Fibroblast of mammary gland (primary cell): ENCODE results near the gene RNF145.
A peak's percentile ranks its signal among the peaks of the same experiment; 100 is the strongest.

ENCODE experiments used
- DNase-seq: peaks from one replicate; pipeline ENCODE4 v3.0.0-alpha.2; 2010; ENCODE audit warnings: low read depth
- H3K4me3 ChIP-seq: 2 replicates; pipeline ENCODE4 v1.5.1; 2011; ENCODE audit warnings: low read depth, mild to moderate bottlenecking, low read length, moderate library complexity; ENCODE audit not compliant: control insufficient read depth
- TF ChIP-seq, protein P1 (sequence below): conservative IDR thresholded peaks from 2 replicates; pipeline ENCODE4 v1.5.1; 2011; ENCODE audit warnings: low read depth, low read length, inconsistent platforms; ENCODE audit not compliant: control insufficient read depth, insufficient read depth

Gene RNF145

DNA sequence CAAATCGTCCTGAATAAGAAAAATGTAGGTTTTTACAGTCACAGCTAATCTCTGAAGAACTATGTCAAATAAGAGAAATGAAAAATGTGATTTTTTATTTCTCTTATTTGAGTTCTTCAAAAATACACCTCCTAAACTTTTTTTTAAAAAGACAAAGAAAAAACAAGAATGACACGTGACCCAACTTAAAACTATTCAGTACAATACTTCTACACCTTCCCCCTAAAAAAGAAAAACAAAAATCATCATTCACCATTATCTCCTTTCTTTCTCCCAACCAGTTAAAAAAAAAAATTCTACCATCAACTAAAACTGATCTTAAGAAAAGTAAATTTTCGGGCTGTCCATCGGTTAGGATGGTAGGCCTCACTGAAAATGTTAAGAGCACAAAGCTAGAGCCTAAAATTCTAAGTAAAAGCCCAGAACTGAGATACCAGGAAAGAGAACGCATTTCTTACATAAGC is 2.1 kb downstream of the RNF145 start:
- H3K4me3 ChIP-seq = peak overlapping the region; percentile 89
- TF ChIP-seq, protein P1, sequence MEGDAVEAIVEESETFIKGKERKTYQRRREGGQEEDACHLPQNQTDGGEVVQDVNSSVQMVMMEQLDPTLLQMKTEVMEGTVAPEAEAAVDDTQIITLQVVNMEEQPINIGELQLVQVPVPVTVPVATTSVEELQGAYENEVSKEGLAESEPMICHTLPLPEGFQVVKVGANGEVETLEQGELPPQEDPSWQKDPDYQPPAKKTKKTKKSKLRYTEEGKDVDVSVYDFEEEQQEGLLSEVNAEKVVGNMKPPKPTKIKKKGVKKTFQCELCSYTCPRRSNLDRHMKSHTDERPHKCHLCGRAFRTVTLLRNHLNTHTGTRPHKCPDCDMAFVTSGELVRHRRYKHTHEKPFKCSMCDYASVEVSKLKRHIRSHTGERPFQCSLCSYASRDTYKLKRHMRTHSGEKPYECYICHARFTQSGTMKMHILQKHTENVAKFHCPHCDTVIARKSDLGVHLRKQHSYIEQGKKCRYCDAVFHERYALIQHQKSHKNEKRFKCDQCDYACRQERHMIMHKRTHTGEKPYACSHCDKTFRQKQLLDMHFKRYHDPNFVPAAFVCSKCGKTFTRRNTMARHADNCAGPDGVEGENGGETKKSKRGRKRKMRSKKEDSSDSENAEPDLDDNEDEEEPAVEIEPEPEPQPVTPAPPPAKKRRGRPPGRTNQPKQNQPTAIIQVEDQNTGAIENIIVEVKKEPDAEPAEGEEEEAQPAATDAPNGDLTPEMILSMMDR = no peak
- no peak for DNase-seq

DNA sequence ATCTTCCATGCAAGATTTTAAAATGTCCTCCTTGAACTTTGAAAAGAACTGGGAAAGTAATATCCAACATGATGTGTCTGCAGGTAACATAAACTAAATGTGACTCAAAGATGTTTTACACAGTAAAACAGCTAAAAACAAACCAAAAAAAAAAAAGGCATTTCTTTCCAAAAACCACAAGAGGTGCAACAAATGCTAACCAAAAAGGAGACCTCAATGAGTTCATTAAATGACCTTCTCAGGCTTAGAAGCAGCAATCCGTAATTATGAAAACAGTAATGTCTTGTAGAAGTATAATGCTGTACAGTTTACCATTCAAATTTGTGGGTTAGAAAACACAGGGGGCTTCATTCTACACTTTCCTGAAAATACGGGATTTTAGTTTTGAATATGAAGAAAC is 2.5 kb downstream of the RNF145 start:
- H3K4me3 ChIP-seq = peak overlapping the region; percentile 89
- TF ChIP-seq, protein P1 = no peak
- no peak for DNase-seq

DNA sequence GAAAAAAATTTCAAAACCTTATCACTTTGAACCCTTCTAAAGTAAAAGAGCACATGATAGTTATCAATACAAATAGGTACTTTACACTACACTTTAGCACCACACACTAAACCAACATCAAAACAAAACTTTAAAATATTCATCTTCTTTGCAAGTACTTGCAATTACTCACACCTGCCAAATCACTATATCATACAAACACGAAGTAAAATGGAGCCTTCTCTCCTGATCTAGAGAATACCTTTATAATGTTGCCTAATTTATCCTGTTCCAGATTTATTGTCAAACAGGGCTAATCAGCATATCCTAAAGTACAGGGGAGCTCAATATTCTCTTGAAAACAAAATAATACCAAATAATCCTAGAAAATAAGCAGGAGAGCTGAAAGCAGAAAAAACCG is 3.0 kb downstream of the RNF145 start:
- peak overlapping the region; percentile 89 for H3K4me3 ChIP-seq
- TF ChIP-seq, protein P1 = no peak
- DNase-seq = no peak

DNA sequence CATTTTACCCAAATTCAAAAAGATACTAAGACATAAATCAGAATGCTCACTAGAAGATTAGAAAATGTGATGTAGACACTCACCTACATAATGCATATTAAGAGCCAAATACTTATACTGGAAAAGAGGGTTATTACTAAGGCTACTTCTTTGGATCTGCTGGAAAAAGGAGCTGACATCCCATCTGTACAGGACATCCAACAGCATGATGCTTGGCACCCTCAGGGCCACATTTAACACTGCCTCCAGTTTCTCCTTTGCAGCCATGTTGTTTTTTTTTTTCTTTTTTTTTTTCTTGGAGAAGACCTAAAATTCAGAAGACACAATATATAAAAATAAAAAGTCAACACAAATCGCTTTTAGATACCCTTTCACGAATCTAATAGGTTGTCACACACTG is 6.0 kb downstream of the RNF145 start:
- no peak overlapping the region for H3K4me3 ChIP-seq
- DNase-seq = no peak
- TF ChIP-seq, protein P1 = no peak

DNA sequence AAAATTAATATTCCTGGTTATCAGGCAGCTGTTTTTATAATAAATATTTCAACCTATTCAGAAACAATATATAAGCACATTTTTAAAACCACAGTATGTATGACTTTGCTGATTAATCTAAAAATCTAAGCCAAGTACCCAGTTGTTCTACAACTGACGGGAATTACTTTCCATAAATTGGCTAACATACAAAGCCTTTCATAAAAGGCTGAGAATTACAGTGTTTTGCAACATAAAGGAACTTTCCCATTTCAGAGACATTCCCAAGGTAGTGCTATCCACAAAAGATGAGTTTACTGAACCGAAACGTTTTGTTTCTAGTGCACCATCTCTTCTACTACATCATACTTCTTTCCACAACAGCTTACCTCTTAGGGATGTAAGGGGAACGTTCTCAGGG is 7.2 kb downstream of the RNF145 start:
- H3K4me3 ChIP-seq = no peak overlapping the region
- DNase-seq = no peak
- TF ChIP-seq, protein P1 = no peak

DNA sequence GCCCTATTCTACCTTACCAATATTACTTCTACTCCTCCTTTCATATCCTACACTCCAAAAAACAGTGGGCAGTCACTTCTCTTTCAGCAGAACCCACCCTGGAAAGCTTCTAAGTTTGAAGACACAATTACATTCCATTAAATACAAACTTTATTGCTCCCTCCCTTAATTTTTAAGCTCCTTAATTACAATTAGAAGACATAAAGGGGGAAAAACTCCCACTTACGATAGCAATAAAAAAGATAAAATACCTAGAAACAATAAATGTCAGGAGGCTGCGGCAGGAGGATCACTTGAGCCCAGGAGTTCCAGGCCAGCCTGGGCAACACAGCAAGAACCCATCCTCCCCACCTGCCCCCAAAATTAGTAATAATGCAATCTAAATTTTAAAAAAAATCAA is 9.6 kb downstream of the RNF145 start:
- H3K4me3 ChIP-seq = no peak overlapping the region
- TF ChIP-seq, protein P1 = no peak
- DNase-seq = no peak

DNA sequence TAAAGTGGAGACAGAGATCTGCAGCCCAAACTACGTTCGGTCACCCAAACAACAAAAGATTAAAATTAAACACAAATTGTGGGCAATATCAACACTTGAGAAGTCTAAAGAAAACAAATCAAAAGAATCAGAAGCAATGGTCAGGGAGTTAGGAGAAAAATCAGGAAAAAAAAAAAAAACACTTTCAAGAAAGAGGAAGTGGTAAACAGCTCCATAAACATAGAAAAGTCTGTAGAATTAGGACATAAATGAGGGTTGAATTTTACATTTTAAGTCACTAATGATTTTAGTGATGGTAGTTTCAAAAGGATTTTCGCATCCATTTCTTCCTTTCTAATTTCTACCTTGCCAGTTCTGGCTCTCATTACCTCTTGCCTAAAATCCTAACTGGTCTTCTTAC is 10.1 kb downstream of the RNF145 start:
- TF ChIP-seq, protein P1 = no peak
- H3K4me3 ChIP-seq = no peak overlapping the region
- DNase-seq = no peak
